PC-9 (cell line): ENCODE data around the gene ALDH2. TPM values are rescaled to one million over a fixed set of nuclear protein-coding genes. Genes with fewer than 3 reads are reported as not detected.

Experiments used
- BruUV-seq: library from RNA; stranded (reverse); fragments of 400-500 nt; replicated peaks from 2 replicates; lab custom pipeline; 2021; lab: Mats Ljungman, UMichigan
- CTCF ChIA-PET: fragments of 300-600 bp; sonication (Branson Sonifier 250); formaldehyde crosslinking; loops from one replicate; lab custom pipeline; 2022; ENCODE audit warnings: antibody characterized with exemption; lab: Charles Lee
- POLR2A ChIA-PET: fragments of 300-600 bp; sonication (Branson Sonifier 250); formaldehyde crosslinking; loops from one replicate; lab custom pipeline; 2022; ENCODE audit warnings: antibody characterized with exemption; ENCODE audit not compliant: unreplicated experiment; lab: Charles Lee
- DNase-seq, 2 experiments: peaks; one replicate each; pipeline versions ENCODE4 v3.0.0 to v3.0.0-alpha.2; 2015 to 2022; ENCODE audit warnings: mixed read lengths in 1 of 2
- H2AFZ ChIP-seq: fragments of 200-600 bp; sonication (generic); 2 replicates; pipeline ENCODE4 v1.8.1; 2017; ENCODE audit warnings: antibody characterized with exemption
- H3F3A ChIP-seq: fragments of 200-600 bp; sonication (generic); 2 replicates; pipeline ENCODE4 v1.8.1; 2017; ENCODE audit warnings: antibody characterized with exemption, mild to moderate bottlenecking, low read depth; ENCODE audit not compliant: insufficient read depth
- H3K27ac ChIP-seq: fragments of 200-600 bp; sonication (generic); 2 replicates; pipeline ENCODE4 v1.6.1; 2016; ENCODE audit warnings: mixed run types
- H3K27me3 ChIP-seq: fragments of 200-600 bp; sonication (generic); 2 replicates; pipeline ENCODE4 v1.6.1; 2016; ENCODE audit warnings: low read depth, mixed run types; ENCODE audit not compliant: insufficient read depth
- H3K36me3 ChIP-seq: fragments of 200-600 bp; sonication (generic); 2 replicates; pipeline ENCODE4 v1.6.1; 2016; ENCODE audit warnings: low read depth, mixed run types
- H3K4me1 ChIP-seq: fragments of 200-600 bp; sonication (generic); replicated peaks from 2 replicates; pipeline ENCODE4 v1.6.1; 2016; ENCODE audit warnings: mixed run types; ENCODE audit not compliant: insufficient read depth
- H3K4me2 ChIP-seq: fragments of 200-600 bp; sonication (generic); 2 replicates; pipeline ENCODE4 v1.6.1; 2017; ENCODE audit warnings: mixed run types
- H3K4me3 ChIP-seq: fragments of 200-600 bp; sonication (generic); 2 replicates; pipeline ENCODE4 v1.6.1; 2016; ENCODE audit warnings: mixed run types
- H3K79me2 ChIP-seq: fragments of 200-600 bp; sonication (generic); 2 replicates; pipeline ENCODE4 v1.6.1; 2017; ENCODE audit warnings: low read depth, mixed run types
- H3K9me2 ChIP-seq: fragments of 200-600 bp; sonication (generic); 2 replicates; pipeline ENCODE4 v1.8.1; 2017; ENCODE audit warnings: mild to moderate bottlenecking; ENCODE audit not compliant: insufficient read depth
- H3K9me3 ChIP-seq: fragments of 200-600 bp; sonication (generic); 2 replicates; pipeline ENCODE4 v1.8.1; 2016; ENCODE audit warnings: low read depth; ENCODE audit not compliant: insufficient read depth
- H4K20me1 ChIP-seq: fragments of 200-600 bp; sonication (generic); 2 replicates; pipeline ENCODE4 v1.8.1; 2017; ENCODE audit not compliant: insufficient read depth
- CTCF ChIP-seq: fragments of 200-600 bp; sonication (generic); conservative IDR thresholded peaks from 2 replicates; pipeline ENCODE4 v1.6.1; 2017; ENCODE audit warnings: mixed run types, antibody characterized with exemption, mild to moderate bottlenecking, moderate library complexity
- EZH2 ChIP-seq: fragments of 200-600 bp; sonication (generic); IDR thresholded peaks from 2 replicates; pipeline ENCODE4 v1.8.0; 2017; ENCODE audit warnings: antibody characterized with exemption, low read depth
- intact Hi-C: fragments of 100-400 bp; cut with micrococcal nuclease; formaldehyde crosslinking; loops from one replicate; pipeline ENCODE4 v1.10.0; 2022; ENCODE audit not compliant: unreplicated experiment
- total RNA-seq: library from RNA; stranded (reverse); gene quantifications from 2 replicates; pipeline ENCODE4 v1.2.3, GENCODE V29; 2021

ALDH2 gene
- total RNA-seq, 1 experiment from 2014 or later: 38.9 TPM

- no peak overlapping the region for H2AFZ ChIP-seq
- no peak for DNase-seq
- no peaks in the 10 kb centered on the region for H3K79me2 ChIP-seq
- no peaks in the 10 kb centered on the region for H3K9me3 ChIP-seq
- TF ChIP-seq EZH2: no peak
- no peak for TF ChIP-seq CTCF
- H3K4me1 ChIP-seq: no peaks in the 10 kb centered on the region
- H3K36me3 ChIP-seq: no peaks in the 10 kb centered on the region
- no peak overlapping the region for H3K27ac ChIP-seq
- no peaks in the 10 kb centered on the region for H3F3A ChIP-seq
- no peaks in the 10 kb centered on the region for H3K27me3 ChIP-seq
- intact Hi-C loops: no loop called here
- H3K4me2 ChIP-seq: no peak overlapping the region
- no peaks in the 10 kb centered on the region for H3K9me2 ChIP-seq
- no TSS peak for BruUV-seq
- H4K20me1 ChIP-seq: no peaks in the 10 kb centered on the region
- H3K4me3 ChIP-seq: no peak overlapping the region
- CTCF ChIA-PET: no interaction called here
- POLR2A ChIA-PET: no interaction called here
These were observed 33.0 kb downstream of the ALDH2 start for GRCh38 chr12:111799758-111800157.

- Histone ChIP-seq H3K79me2 (no peaks in the 10 kb centered on the region), H3K9me3 (no peaks in the 10 kb centered on the region), H3K4me1 (no peaks in the 10 kb centered on the region), H3K36me3 (no peaks in the 10 kb centered on the region), H3K9me2 (no peaks in the 10 kb centered on the region), H3F3A (no peaks in the 10 kb centered on the region), H2AFZ (no peak overlapping the region), H4K20me1 (no peaks in the 10 kb centered on the region), H3K27me3 (no peaks in the 10 kb centered on the region), H3K4me2 (no peak overlapping the region), H3K4me3 (no peak overlapping the region), H3K27ac (no peak overlapping the region)
- no peak for DNase-seq
- TF ChIP-seq CTCF (no peak), EZH2 (no peak)
- ChIA-PET POLR2A (no interaction called here), CTCF (interaction anchor here (0.7 kb wide), 1 partner anchor 117 kb away, joined by 6 read pairs; no protein-coding TSS in a partner anchor)
- intact Hi-C loops: no loop called here
- no TSS peak for BruUV-seq
These were observed 36.4 kb downstream of the ALDH2 start for GRCh38 chr12:111803038-111803626.

GRCh38 chr12:111803851-111804250 is 37.1 kb downstream of the ALDH2 start:
- POLR2A ChIA-PET: no interaction called here
- DNase-seq: no peak
- H2AFZ ChIP-seq: no peak overlapping the region
- no TSS peak for BruUV-seq
- no peaks in the 10 kb centered on the region for H3K36me3 ChIP-seq
- H3K27me3 ChIP-seq: no peaks in the 10 kb centered on the region
- CTCF ChIA-PET: no interaction called here
- TF ChIP-seq CTCF (no peak), EZH2 (no peak)
- intact Hi-C loops: no loop called here
- no peaks in the 10 kb centered on the region for H3K9me2 ChIP-seq
- no peaks in the 10 kb centered on the region for H3K9me3 ChIP-seq
- no peaks in the 10 kb centered on the region for H3K79me2 ChIP-seq
- H3K27ac ChIP-seq: no peak overlapping the region
- no peaks in the 10 kb centered on the region for H3F3A ChIP-seq
- no peaks in the 10 kb centered on the region for H4K20me1 ChIP-seq
- H3K4me1 ChIP-seq: no peaks in the 10 kb centered on the region
- no peak overlapping the region for H3K4me2 ChIP-seq
- H3K4me3 ChIP-seq: no peak overlapping the region
